ENCODE measurements around the gene CACHD1.
"Not testable (repeated sequence)": the region's sequence is repeated elsewhere in the genome, so short reads cannot be mapped to it uniquely, and the experiment has no call there.

CACHD1 gene

GRCh38 chr1:64588876-64589275 is 118.9 kb downstream of the CACHD1 start:
- DNase-seq (ENCODE audit: low read depth), result no peak

- no peak for DNase-seq (ENCODE audit: low read depth)
Measured at GRCh38 chr1:64590316-64590715, 120.4 kb downstream of the CACHD1 start.

GRCh38 chr1:64594446-64594845 is 124.5 kb downstream of the CACHD1 start:
- no peak for DNase-seq (ENCODE audit: low read depth)

GRCh38 chr1:64595871-64596515 is 126.1 kb downstream of the CACHD1 start:
- no peak for DNase-seq (ENCODE audit: low read depth)

GRCh38 chr1:64597113-64597512 is 127.2 kb downstream of the CACHD1 start:
- DNase-seq (ENCODE audit: low read depth), result no peak

GRCh38 chr1:64598100-64598571 is 128.2 kb downstream of the CACHD1 start:
- DNase-seq (ENCODE audit: low read depth), result peak; percentile 49

GRCh38 chr1:64599242-64599641 is 129.3 kb downstream of the CACHD1 start:
- DNase-seq (ENCODE audit: low read depth), result no peak

GRCh38 chr1:64601207-64601606 is 131.3 kb downstream of the CACHD1 start:
- DNase-seq (ENCODE audit: low read depth), result no peak

- DNase-seq (ENCODE audit: low read depth), result no peak
Measured at GRCh38 chr1:64608005-64608650, 138.2 kb downstream of the CACHD1 start.

- DNase-seq (ENCODE audit: low read depth), result no peak
Measured at GRCh38 chr1:64608651-64609048, 138.7 kb downstream of the CACHD1 start.

- not testable (repeated sequence) for DNase-seq (ENCODE audit: low read depth)
Measured at GRCh38 chr1:64610950-64611349, 141.0 kb downstream of the CACHD1 start.

- no peak for DNase-seq (ENCODE audit: low read depth)
Measured at GRCh38 chr1:64616039-64616438, 146.1 kb downstream of the CACHD1 start.

- DNase-seq (ENCODE audit: low read depth), result no peak
Measured at GRCh38 chr1:64623750-64624191, 153.8 kb downstream of the CACHD1 start.

GRCh38 chr1:64624218-64624713 is 154.3 kb downstream of the CACHD1 start:
- DNase-seq (ENCODE audit: low read depth), result peak; percentile 24

- DNase-seq (ENCODE audit: low read depth), result no peak
Measured at GRCh38 chr1:64624808-64625207, 154.9 kb downstream of the CACHD1 start.

- DNase-seq (ENCODE audit: low read depth), result no peak
Measured at GRCh38 chr1:64630611-64631010, 160.7 kb downstream of the CACHD1 start.

GRCh38 chr1:64631346-64632034 is 161.6 kb downstream of the CACHD1 start:
- DNase-seq (ENCODE audit: low read depth), result no peak

GRCh38 chr1:64632936-64633335 is 163.0 kb downstream of the CACHD1 start:
- DNase-seq (ENCODE audit: low read depth), result no peak

- no peak for DNase-seq (ENCODE audit: low read depth)
Measured at GRCh38 chr1:64645735-64646134, 175.8 kb downstream of the CACHD1 start.

- no peak for DNase-seq (ENCODE audit: low read depth)
Measured at GRCh38 chr1:64650411-64650810, 180.5 kb downstream of the CACHD1 start.

- no peak for DNase-seq (ENCODE audit: low read depth)
Measured at GRCh38 chr1:64651841-64652240, 181.9 kb downstream of the CACHD1 start.

GRCh38 chr1:64653466-64653865 is 183.5 kb downstream of the CACHD1 start:
- DNase-seq (ENCODE audit: low read depth), result no peak
